SK-N-SH treated with all-trans-retinoic acid at 6 μM for 48 hours (cell line): ENCODE data around the gene PRF1.

Experiments used
- PATZ1 ChIP-seq: fragments of 250-450 bp; sonication (Bioruptor Pico); IDR thresholded peaks from 2 replicates; pipeline ENCODE4 v1.8.0; 2020; ENCODE audit warnings: mild to moderate bottlenecking, moderate library complexity, borderline replicate concordance
- ZFP3 ChIP-seq: fragments of 250-450 bp; sonication (Bioruptor Pico); IDR thresholded peaks from 2 replicates; pipeline ENCODE4 v1.5.0; 2020; ENCODE audit warnings: mild to moderate bottlenecking, moderate library complexity
- ZNF70 ChIP-seq: fragments of 450-650 bp; formaldehyde crosslinking; IDR thresholded peaks from 2 replicates; pipeline ENCODE4 v1.5.0; 2020; ENCODE audit warnings: mild to moderate bottlenecking, moderate library complexity

- TF ChIP-seq ZFP3 = no peak
- TF ChIP-seq ZNF70 (CRISPR knock-in tag) = no peak
- no peak for TF ChIP-seq PATZ1
These were observed 47.0 kb upstream of the PRF1 start for GRCh38 chr10:70649526-70649925.
